CD4-positive, alpha-beta memory T cell (primary cell): Measurements from ENCODE around the gene ADI1. TPM values are rescaled to one million over a fixed set of nuclear protein-coding genes. Genes with fewer than 3 reads are reported as not detected.
A peak's percentile ranks its signal among the peaks of the same experiment; 100 is the strongest.

Source experiments
- CTCF ChIA-PET: fragments of 350-600 bp; sonication (Branson Sonifier 250); formaldehyde crosslinking; loops from one replicate; lab custom pipeline; 2021; ENCODE audit warnings: inconsistent platforms; ENCODE audit not compliant: partially characterized antibody; lab: Charles Lee
- POLR2A ChIA-PET: fragments of 350-600 bp; sonication (Branson Sonifier 250); formaldehyde crosslinking; loops from one replicate; lab custom pipeline; 2021; ENCODE audit not compliant: partially characterized antibody; lab: Charles Lee
- DNase-seq, 5 donors: peaks; one replicate each; pipeline versions ENCODE4 v3.0.0 to v3.0.0-alpha.2; 2020 to 2022; ENCODE audit warnings: mixed read lengths in 1 of 5
- H3K27ac ChIP-seq: one replicate; pipeline ENCODE4 v1.7.0; 2013; ENCODE audit warnings: low read depth, low read length
- H3K27me3 ChIP-seq: 2 replicates; pipeline ENCODE4 v1.7.0; 2013; ENCODE audit warnings: mild to moderate bottlenecking, low read length, moderate library complexity; ENCODE audit not compliant: insufficient read depth
- H3K36me3 ChIP-seq: 2 replicates; pipeline ENCODE4 v1.7.0; 2013; ENCODE audit warnings: mild to moderate bottlenecking, low read length, moderate library complexity; ENCODE audit not compliant: insufficient read depth
- H3K4me1 ChIP-seq: 2 replicates; pipeline ENCODE4 v1.7.0; 2013; ENCODE audit warnings: mild to moderate bottlenecking, low read length, moderate library complexity; ENCODE audit not compliant: insufficient read depth
- H3K4me3 ChIP-seq, 2 donors: one replicate each; pipeline ENCODE4 v1.7.0; 2013; ENCODE audit warnings: low read length in 2 of 2, mild to moderate bottlenecking in 1 of 2
- H3K9me3 ChIP-seq, 2 donors: one replicate each; pipeline ENCODE4 v1.7.0; 2013; ENCODE audit warnings: low read length in 2 of 2, control low read depth in 1 of 2; ENCODE audit not compliant: control insufficient read depth in 1 of 2
- H3K27ac Mint-ChIP-seq, 7 donors: one replicate each; pipeline ENCODE4 v1.8.0; 2020 to 2021; ENCODE audit warnings: mixed read lengths in 7 of 7, mild to moderate bottlenecking in 6 of 7, inconsistent platforms in 3 of 7, moderate library complexity in 3 of 7
- H3K27me3 Mint-ChIP-seq, 2 donors: one replicate each; pipeline ENCODE4 v1.8.0; 2020 to 2021; ENCODE audit warnings: mixed read lengths in 2 of 2
- H3K36me3 Mint-ChIP-seq, 2 donors: one replicate each; pipeline ENCODE4 v1.8.0; 2020 to 2021; ENCODE audit warnings: mixed read lengths in 2 of 2, inconsistent platforms in 1 of 2, mild to moderate bottlenecking in 1 of 2
- H3K4me1 Mint-ChIP-seq, 4 donors: one replicate each; pipeline ENCODE4 v1.8.0; 2020 to 2021; ENCODE audit warnings: mixed read lengths in 4 of 4, mild to moderate bottlenecking in 1 of 4
- H3K4me3 Mint-ChIP-seq, 8 donors: one replicate each; pipeline ENCODE4 v1.8.0; 2020 to 2021; ENCODE audit warnings: mixed read lengths in 8 of 8, mild to moderate bottlenecking in 7 of 8, moderate library complexity in 6 of 8, inconsistent platforms in 3 of 8
- H3K9me3 Mint-ChIP-seq, 8 donors: one replicate each; pipeline ENCODE4 v1.8.0; 2020 to 2021; ENCODE audit warnings: mixed read lengths in 8 of 8, mild to moderate bottlenecking in 5 of 8, inconsistent platforms in 3 of 8, moderate library complexity in 1 of 8
- intact Hi-C: fragments of 100-400 bp; cut with micrococcal nuclease; formaldehyde crosslinking; loops from one replicate; pipeline ENCODE4 v1.15.1; 2023
- polyA plus RNA-seq, 2 donors: library from polyadenylated mRNA; unstranded; fragments of 300-500 nt; fragmentation: Illumina TruSeq; gene quantifications; one replicate each; pipeline ENCODE4 v1.2.3, GENCODE V29; 2021
- total RNA-seq, 2 experiments: library from RNA; stranded (reverse); gene quantifications; one replicate each; pipeline ENCODE4 v1.2.3, GENCODE V29; 2021

Gene ADI1
- total and polyA plus RNA-seq, 4 experiments from 2014 or later, result 32.3 to 115 (median 44.4) TPM

- H3K27ac ChIP-seq, result no peak overlapping the region
- H3K4me1 Mint-ChIP-seq, result peaks cover 0 to under 1% (median 0%) of the 10 kb centered on the region in 4 donors
- ChIA-PET CTCF (no interaction called here), POLR2A (no interaction called here)
- H3K27me3 ChIP-seq, result no peaks in the 10 kb centered on the region
- peaks cover 0 to 2% (median 0%) of the 10 kb centered on the region in 8 donors for H3K9me3 Mint-ChIP-seq
- peaks cover 7% of the 10 kb centered on the region for H3K36me3 ChIP-seq
- peaks cover 15 to 21% of the 10 kb centered on the region in 2 donors for H3K36me3 Mint-ChIP-seq
- no peak overlapping the region for H3K4me3 ChIP-seq
- no peaks in the 10 kb centered on the region for H3K4me1 ChIP-seq
- DNase-seq, result no peak
- intact Hi-C loops, result no loop called here
- peak overlapping the region in 2 of 8 donors; percentile 18 to 63 for H3K4me3 Mint-ChIP-seq
- no peaks in the 10 kb centered on the region for H3K9me3 ChIP-seq
- peak overlapping the region in 3 of 7 donors; percentile 2 to 37 (median 19) for H3K27ac Mint-ChIP-seq
- no peaks in the 10 kb centered on the region for H3K27me3 Mint-ChIP-seq
Observed at GRCh38 chr2:3536682-3537632, 17.6 kb upstream of the ADI1 start.

GRCh38 chr2:3535794-3536681, 16.7 kb upstream of the ADI1 start:
- no peak overlapping the region for H3K4me3 ChIP-seq
- no peaks in the 10 kb centered on the region for H3K4me1 ChIP-seq
- POLR2A ChIA-PET, result no interaction called here

GRCh38 chr2:3535467-3535793, 16.1 kb upstream of the ADI1 start:
- Mint-ChIP-seq H3K36me3 (peaks cover 9 to 10% of the 10 kb centered on the region in 2 donors), H3K27me3 (no peaks in the 10 kb centered on the region), H3K4me1 (no peaks in the 10 kb centered on the region), H3K4me3 (no peak overlapping the region), H3K9me3 (peaks cover 0 to 2% (median 0%) of the 10 kb centered on the region in 8 donors), H3K27ac (peak overlapping the region in 1 of 7 donors; percentile 35)
- Histone ChIP-seq H3K4me3 (no peak overlapping the region), H3K9me3 (no peaks in the 10 kb centered on the region), H3K36me3 (no peaks in the 10 kb centered on the region), H3K27me3 (no peaks in the 10 kb centered on the region), H3K27ac (no peak overlapping the region), H3K4me1 (no peaks in the 10 kb centered on the region)
- ChIA-PET POLR2A (no interaction called here), CTCF (no interaction called here)
- intact Hi-C loops, result no loop called here
- no peak for DNase-seq

More at GRCh38 chr2:3535794-3536681, 16.7 kb upstream of the ADI1 start:
- no peak for DNase-seq
- H3K4me3 Mint-ChIP-seq, result peak overlapping the region in 3 of 8 donors; percentile 18 to 64 (median 63)
- H3K36me3 Mint-ChIP-seq, result peaks cover 9 to 14% of the 10 kb centered on the region in 2 donors
- Histone ChIP-seq H3K9me3 (no peaks in the 10 kb centered on the region), H3K36me3 (no peaks in the 10 kb centered on the region), H3K27me3 (no peaks in the 10 kb centered on the region), H3K27ac (no peak overlapping the region)
- H3K27me3 Mint-ChIP-seq, result no peaks in the 10 kb centered on the region
- intact Hi-C loops, result no loop called here
- CTCF ChIA-PET, result no interaction called here
- peaks cover 0 to 2% (median 0%) of the 10 kb centered on the region in 8 donors for H3K9me3 Mint-ChIP-seq
- H3K4me1 Mint-ChIP-seq, result no peaks in the 10 kb centered on the region
- peak overlapping the region in 2 of 7 donors; percentile 35 to 37 for H3K27ac Mint-ChIP-seq

- H3K27me3 Mint-ChIP-seq, result no peaks in the 10 kb centered on the region
- Histone ChIP-seq H3K4me3 (no peak overlapping the region), H3K27me3 (no peaks in the 10 kb centered on the region), H3K4me1 (no peaks in the 10 kb centered on the region), H3K9me3 (no peaks in the 10 kb centered on the region), H3K36me3 (no peaks in the 10 kb centered on the region), H3K27ac (no peak overlapping the region)
- H3K36me3 Mint-ChIP-seq, result peaks cover 2 to 3% of the 10 kb centered on the region in 2 donors
- POLR2A ChIA-PET, result no interaction called here
- CTCF ChIA-PET, result no interaction called here
- no peak overlapping the region for H3K4me3 Mint-ChIP-seq
- peaks cover 0 to 2% (median 0%) of the 10 kb centered on the region in 8 donors for H3K9me3 Mint-ChIP-seq
- no peak for DNase-seq
- no peak overlapping the region for H3K27ac Mint-ChIP-seq
- H3K4me1 Mint-ChIP-seq, result no peaks in the 10 kb centered on the region
- intact Hi-C loops, result no loop called here
Observed at GRCh38 chr2:3534251-3534814, 15.0 kb upstream of the ADI1 start.

- no peaks in the 10 kb centered on the region for H3K9me3 ChIP-seq
- H3K4me1 ChIP-seq, result no peaks in the 10 kb centered on the region
- Mint-ChIP-seq H3K27ac (peak overlapping the region in 1 of 7 donors; percentile 51), H3K27me3 (no peaks in the 10 kb centered on the region), H3K9me3 (peaks cover 0 to 2% (median 0%) of the 10 kb centered on the region in 8 donors), H3K36me3 (no peaks in the 10 kb centered on the region), H3K4me1 (no peaks in the 10 kb centered on the region), H3K4me3 (no peak overlapping the region)
- H3K27me3 ChIP-seq, result no peaks in the 10 kb centered on the region
- POLR2A ChIA-PET, result no interaction called here
- H3K36me3 ChIP-seq, result no peaks in the 10 kb centered on the region
- no peak overlapping the region for H3K4me3 ChIP-seq
- H3K27ac ChIP-seq, result no peak overlapping the region
- no peak for DNase-seq
- CTCF ChIA-PET, result no interaction called here
- intact Hi-C loops, result no loop called here
Observed at GRCh38 chr2:3533836-3534235, 14.5 kb upstream of the ADI1 start.

GRCh38 chr2:3532941-3533340, 13.6 kb upstream of the ADI1 start:
- no peak overlapping the region for H3K27ac Mint-ChIP-seq
- ChIA-PET POLR2A (no interaction called here), CTCF (no interaction called here)
- no peaks in the 10 kb centered on the region for H3K27me3 Mint-ChIP-seq
- no peak for DNase-seq
- H3K4me1 ChIP-seq, result no peaks in the 10 kb centered on the region
- no peaks in the 10 kb centered on the region for H3K36me3 ChIP-seq
- H3K4me1 Mint-ChIP-seq, result no peaks in the 10 kb centered on the region
- H3K27ac ChIP-seq, result no peak overlapping the region
- no peak overlapping the region for H3K4me3 Mint-ChIP-seq
- H3K9me3 Mint-ChIP-seq, result no peaks in the 10 kb centered on the region
- H3K9me3 ChIP-seq, result no peaks in the 10 kb centered on the region
- no peaks in the 10 kb centered on the region for H3K36me3 Mint-ChIP-seq
- no peak overlapping the region for H3K4me3 ChIP-seq
- intact Hi-C loops, result no loop called here
- H3K27me3 ChIP-seq, result no peaks in the 10 kb centered on the region
